Measurements from ENCODE around the gene COX5A. TPM values are rescaled to one million over a fixed set of nuclear protein-coding genes. Genes with fewer than 3 reads are reported as not detected.
A peak's percentile ranks its signal among the peaks of the same experiment; 100 is the strongest.

Gene COX5A
- total and polyA plus RNA-seq, 2 donors (not counting 1 experiment from before 2014, with no cell fraction given): 53.3 to 77.3 TPM

DNA sequence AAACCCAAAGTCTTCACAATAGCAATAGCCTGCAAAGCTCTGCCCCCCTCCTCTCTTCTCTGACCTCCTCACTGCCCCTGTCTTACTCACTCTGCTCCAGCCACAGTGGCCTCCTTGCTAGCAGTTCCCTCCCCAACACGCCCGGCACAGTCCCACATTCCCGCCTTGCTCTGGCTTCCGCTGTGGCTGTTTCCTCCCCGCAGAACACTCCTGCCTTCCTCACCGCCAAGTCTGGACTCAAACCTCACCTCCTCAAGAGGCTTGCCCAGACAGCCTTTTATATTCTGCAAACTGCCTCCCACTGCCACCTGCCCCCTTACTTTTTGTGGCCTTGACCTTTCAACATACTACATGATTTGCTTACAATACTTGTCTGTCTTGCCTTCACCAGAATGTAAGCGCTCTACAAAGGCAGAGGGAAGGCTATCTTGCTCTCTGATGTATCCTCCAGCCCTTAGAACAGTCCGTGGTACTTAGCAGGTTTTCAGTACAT, 48.4 kb downstream of the COX5A start:
- Histone ChIP-seq H3K9ac (ENCODE audit: low read length) (peak overlapping the region; percentile 92), H3K27me3 (replicated peaks in 1 of 4; ENCODE audit: control extremely low read depth in 1 of 4, control insufficient read depth in 3 of 4, insufficient read depth in 4 of 4, low read length in 3 of 4) (no peaks in the 10 kb centered on the region), H3K27ac (ENCODE audit: low read length in 2 of 2) (peak overlapping the region; percentile 74 to 77), H4K20me1 (ENCODE audit: control insufficient read depth, insufficient read depth, low read length, poor library complexity, severe bottlenecking) (no peaks in the 10 kb centered on the region), H3K36me3 (replicated peaks in 1 of 2; ENCODE audit: control extremely low read depth in 1 of 2, control insufficient read depth in 1 of 2, extremely low read depth in 1 of 2, insufficient read depth in 2 of 2, low read length in 1 of 2) (peaks cover 0 to 6% of the 10 kb centered on the region in 2 experiments), H3K9me3 (ENCODE audit: control extremely low read depth in 1 of 3, control insufficient read depth in 2 of 3, insufficient read depth in 1 of 3, low read length in 2 of 3) (no peaks in the 10 kb centered on the region), H3K79me2 (ENCODE audit: control insufficient read depth, insufficient read depth, low read length) (peaks cover 16% of the 10 kb centered on the region), H3K4me2 (replicated peaks; ENCODE audit: low read depth, low read length, poor library complexity, severe bottlenecking) (peak overlapping the region; percentile 97), H3K4me3 (ENCODE audit: control extremely low read depth in 1 of 5, extremely low read depth in 1 of 5, insufficient read depth in 1 of 5, low read depth in 2 of 5, low read length in 4 of 5) (peak overlapping the region; percentile 53 to 94 (median 87)), H2AFZ (ENCODE audit: insufficient read depth, low read depth, low read length, poor library complexity, severe bottlenecking) (peak overlapping the region; percentile 99), H3K4me1 (ENCODE audit: control insufficient read depth in 2 of 2, insufficient read depth in 2 of 2, low read length in 2 of 2) (peaks cover 25 to 42% of the 10 kb centered on the region in 2 donors)
- intact Hi-C loops (cut with micrococcal nuclease): loop anchor here (1.0 kb wide), 2 partner anchors 17 to 46 kb away; partner anchors contain the start of genes FAM219B and ULK3
- H3K4me1 Mint-ChIP-seq: peaks cover 39% of the 10 kb centered on the region
- ATAC-seq (ENCODE audit: low read depth) (peak; percentile 7), DNase-seq (no peak)
- ChIA-PET CTCF (interaction anchor here (1.0 to 2.9 kb wide), 6 partner anchors 12 to 112 kb away, joined by 3 to 12 read pairs (median 4); partner anchors contain the start of gene ULK3), POLR2A (interaction anchor here (0.5 to 2.1 kb wide), 5 partner anchors 10 to 334 kb away, joined by 3 to 8 read pairs (median 4); partner anchors contain the start of gene FAM219B)
- H3K4me3 Mint-ChIP-seq: peak overlapping the region; percentile 93
- H3K27ac Mint-ChIP-seq: peak overlapping the region; percentile 74
- H3K27me3 Mint-ChIP-seq: no peaks in the 10 kb centered on the region
- no peak for TF ChIP-seq EZH2 (IDR thresholded peaks at IDR 0.05; ENCODE audit: borderline replicate concordance, insufficient read depth, low read depth, low read length, poor library complexity, severe bottlenecking)
- TF ChIP-seq, protein P1, sequence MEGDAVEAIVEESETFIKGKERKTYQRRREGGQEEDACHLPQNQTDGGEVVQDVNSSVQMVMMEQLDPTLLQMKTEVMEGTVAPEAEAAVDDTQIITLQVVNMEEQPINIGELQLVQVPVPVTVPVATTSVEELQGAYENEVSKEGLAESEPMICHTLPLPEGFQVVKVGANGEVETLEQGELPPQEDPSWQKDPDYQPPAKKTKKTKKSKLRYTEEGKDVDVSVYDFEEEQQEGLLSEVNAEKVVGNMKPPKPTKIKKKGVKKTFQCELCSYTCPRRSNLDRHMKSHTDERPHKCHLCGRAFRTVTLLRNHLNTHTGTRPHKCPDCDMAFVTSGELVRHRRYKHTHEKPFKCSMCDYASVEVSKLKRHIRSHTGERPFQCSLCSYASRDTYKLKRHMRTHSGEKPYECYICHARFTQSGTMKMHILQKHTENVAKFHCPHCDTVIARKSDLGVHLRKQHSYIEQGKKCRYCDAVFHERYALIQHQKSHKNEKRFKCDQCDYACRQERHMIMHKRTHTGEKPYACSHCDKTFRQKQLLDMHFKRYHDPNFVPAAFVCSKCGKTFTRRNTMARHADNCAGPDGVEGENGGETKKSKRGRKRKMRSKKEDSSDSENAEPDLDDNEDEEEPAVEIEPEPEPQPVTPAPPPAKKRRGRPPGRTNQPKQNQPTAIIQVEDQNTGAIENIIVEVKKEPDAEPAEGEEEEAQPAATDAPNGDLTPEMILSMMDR (IDR thresholded peaks at IDR 0.05): no peak
- no peaks in the 10 kb centered on the region for H3K9me3 Mint-ChIP-seq (ENCODE audit: insufficient read depth)
- 15% methylated on average over 7 of the region's 8 CpGs for WGBS (ENCODE audit: insufficient coverage)

DNA sequence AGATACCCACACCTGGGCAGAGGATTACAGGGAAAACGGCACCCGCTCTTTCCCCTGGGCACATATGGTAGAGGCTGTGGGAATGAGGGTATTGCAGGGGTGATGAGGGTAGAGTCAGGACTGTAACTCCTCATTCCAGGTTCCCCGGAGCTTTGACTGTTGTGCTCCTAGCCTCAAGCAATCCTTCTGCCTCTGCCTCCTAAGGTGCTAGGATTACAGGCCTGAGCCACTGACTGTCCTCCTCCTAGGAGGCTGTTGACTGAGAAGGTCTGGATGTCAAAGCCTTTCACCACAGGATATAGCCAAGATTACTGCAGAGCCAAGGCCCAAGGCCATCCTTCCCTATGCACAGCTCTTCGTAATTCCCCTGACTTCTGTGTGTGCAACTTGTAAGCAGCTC, 49.2 kb downstream of the COX5A start:
- H3K4me2 ChIP-seq (replicated peaks; ENCODE audit: low read depth, low read length, poor library complexity, severe bottlenecking): no peak overlapping the region
- H3K27me3 Mint-ChIP-seq: no peaks in the 10 kb centered on the region
- peaks cover 39% of the 10 kb centered on the region for H3K4me1 Mint-ChIP-seq
- H3K4me1 ChIP-seq (ENCODE audit: control insufficient read depth in 2 of 2, insufficient read depth in 2 of 2, low read length in 2 of 2): peaks cover 26 to 43% of the 10 kb centered on the region in 2 donors
- no peaks in the 10 kb centered on the region for H3K9me3 Mint-ChIP-seq (ENCODE audit: insufficient read depth)
- peaks cover 16% of the 10 kb centered on the region for H3K79me2 ChIP-seq (ENCODE audit: control insufficient read depth, insufficient read depth, low read length)
- intact Hi-C loops (cut with micrococcal nuclease): loop anchor here (1.0 kb wide), 2 partner anchors 18 to 45 kb away; partner anchors contain the start of genes FAM219B and ULK3
- no peak overlapping the region for H3K4me3 ChIP-seq (ENCODE audit: control extremely low read depth in 1 of 5, extremely low read depth in 1 of 5, insufficient read depth in 1 of 5, low read depth in 2 of 5, low read length in 4 of 5)
- H3K27ac ChIP-seq (ENCODE audit: low read length in 2 of 2): no peak overlapping the region
- no peak overlapping the region for H3K27ac Mint-ChIP-seq
- TF ChIP-seq, protein P1 (IDR thresholded peaks at IDR 0.05): no peak
- no peak for TF ChIP-seq EZH2 (IDR thresholded peaks at IDR 0.05; ENCODE audit: borderline replicate concordance, insufficient read depth, low read depth, low read length, poor library complexity, severe bottlenecking)
- no peaks in the 10 kb centered on the region for H4K20me1 ChIP-seq (ENCODE audit: control insufficient read depth, insufficient read depth, low read length, poor library complexity, severe bottlenecking)
- H3K4me3 Mint-ChIP-seq: peak overlapping the region; percentile 93
- ChIA-PET CTCF (interaction anchor here (1.0 to 2.9 kb wide), 3 partner anchors 13 to 254 kb away, joined by 3 to 12 read pairs (median 4); no protein-coding TSS in a partner anchor), POLR2A (interaction anchor here (0.5 to 2.1 kb wide), 3 partner anchors 18 to 334 kb away, joined by 3 to 8 read pairs (median 3); partner anchors contain the start of gene FAM219B)
- no peaks in the 10 kb centered on the region for H3K27me3 ChIP-seq (replicated peaks in 1 of 4; ENCODE audit: control extremely low read depth in 1 of 4, control insufficient read depth in 3 of 4, insufficient read depth in 4 of 4, low read length in 3 of 4)
- H3K9ac ChIP-seq (ENCODE audit: low read length): no peak overlapping the region
- no peaks in the 10 kb centered on the region for H3K9me3 ChIP-seq (ENCODE audit: control extremely low read depth in 1 of 3, control insufficient read depth in 2 of 3, insufficient read depth in 1 of 3, low read length in 2 of 3)
- peaks cover 0 to 6% of the 10 kb centered on the region in 2 experiments for H3K36me3 ChIP-seq (replicated peaks in 1 of 2; ENCODE audit: control extremely low read depth in 1 of 2, control insufficient read depth in 1 of 2, extremely low read depth in 1 of 2, insufficient read depth in 2 of 2, low read length in 1 of 2)
- WGBS (ENCODE audit: insufficient coverage): 96% methylated on average over 4 of the region's 4 CpGs
- no peak for DNase-seq
- peak overlapping the region; percentile 99 for H2AFZ ChIP-seq (ENCODE audit: insufficient read depth, low read depth, low read length, poor library complexity, severe bottlenecking)
- no peak for ATAC-seq (ENCODE audit: low read depth)
